GM18520 (cell line): ENCODE measurements around the gene PLOD1.

ENCODE experiments used
- ATAC-seq: cut with Tn5 transposase; IDR thresholded peaks from one replicate; pipeline ENCODE4 v1.9.1; 2021; ENCODE audit not compliant: unreplicated experiment

PLOD1 gene

DNA sequence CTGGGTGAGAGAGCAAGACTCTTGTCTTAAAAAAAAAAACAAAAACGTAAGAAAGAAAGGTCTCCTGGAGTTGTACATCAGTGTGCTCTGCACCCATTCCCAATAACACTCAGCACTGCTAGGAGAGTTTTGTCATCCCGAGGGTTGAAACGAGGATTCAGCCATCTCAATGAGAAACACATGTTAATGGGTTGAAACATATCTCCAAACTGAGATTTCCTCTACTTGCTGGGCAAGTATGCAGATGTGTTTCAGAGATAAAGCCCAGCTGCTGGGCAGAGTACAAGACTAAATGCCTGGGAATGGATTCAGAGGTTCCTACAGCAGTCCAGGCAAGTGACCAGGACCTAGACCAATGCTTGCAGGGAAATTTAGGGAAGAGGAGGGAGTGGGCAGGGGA, 43.1 kb downstream of the PLOD1 start:
- no peak for ATAC-seq

DNA sequence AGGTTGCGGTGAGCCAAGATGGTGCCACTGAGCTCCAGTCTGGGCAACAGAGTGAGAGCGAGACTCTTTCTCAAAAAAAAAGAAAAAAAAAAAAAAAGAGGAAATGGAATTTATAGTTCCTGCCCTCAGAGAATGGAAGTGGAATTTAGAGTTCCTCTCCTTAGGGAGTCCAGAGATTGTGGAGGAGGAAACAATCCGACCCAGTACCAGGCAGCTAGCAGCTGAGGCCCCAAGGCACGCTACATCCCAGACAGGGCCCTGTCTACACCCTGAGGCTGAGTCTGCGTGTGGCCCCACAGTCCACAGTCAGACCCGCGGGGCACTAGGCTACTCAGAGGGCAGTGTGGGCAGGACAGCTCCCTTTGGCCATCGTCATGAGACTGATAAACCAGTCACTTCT, 43.8 kb downstream of the PLOD1 start:
- no peak for ATAC-seq

DNA sequence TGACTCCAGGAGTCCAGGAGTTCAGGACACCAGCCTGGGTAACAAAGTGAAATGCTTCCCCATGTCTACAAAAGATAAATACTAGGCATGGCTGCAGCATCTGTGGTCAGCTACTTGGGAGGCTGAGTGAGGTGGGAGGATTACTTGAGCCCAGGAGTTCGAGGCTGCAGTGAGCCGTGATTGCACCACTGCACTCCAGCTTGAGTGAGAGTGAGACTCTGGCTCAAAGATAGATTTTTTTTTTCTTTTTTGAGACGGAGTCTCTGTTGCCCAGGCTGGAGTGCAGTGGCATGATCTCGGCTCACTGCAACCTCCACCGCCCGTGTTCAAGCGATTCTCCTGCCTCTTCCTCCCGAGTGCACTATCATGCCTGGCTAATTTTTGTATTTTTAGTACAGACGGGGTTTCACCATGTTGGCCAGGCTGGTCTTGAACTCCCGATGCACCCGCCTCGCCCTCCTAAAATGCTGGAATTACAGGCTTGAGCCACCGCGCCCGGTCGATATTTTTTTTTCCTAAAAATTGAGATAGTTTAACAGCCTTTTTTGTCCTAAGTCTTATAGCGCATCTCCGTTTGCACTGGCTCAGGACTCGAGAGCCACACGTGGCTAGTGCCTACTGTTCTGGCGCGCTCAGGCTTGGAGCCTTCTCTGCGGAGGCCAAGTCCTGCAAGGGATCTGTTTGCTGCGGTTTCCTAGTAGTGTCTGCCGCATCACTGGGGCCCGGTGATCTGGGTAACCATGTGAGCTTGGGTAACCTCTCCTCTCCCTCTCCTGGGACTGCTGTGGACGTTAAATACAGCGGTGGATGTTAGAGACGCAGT, 44.7 kb downstream of the PLOD1 start:
- ATAC-seq: no peak

DNA sequence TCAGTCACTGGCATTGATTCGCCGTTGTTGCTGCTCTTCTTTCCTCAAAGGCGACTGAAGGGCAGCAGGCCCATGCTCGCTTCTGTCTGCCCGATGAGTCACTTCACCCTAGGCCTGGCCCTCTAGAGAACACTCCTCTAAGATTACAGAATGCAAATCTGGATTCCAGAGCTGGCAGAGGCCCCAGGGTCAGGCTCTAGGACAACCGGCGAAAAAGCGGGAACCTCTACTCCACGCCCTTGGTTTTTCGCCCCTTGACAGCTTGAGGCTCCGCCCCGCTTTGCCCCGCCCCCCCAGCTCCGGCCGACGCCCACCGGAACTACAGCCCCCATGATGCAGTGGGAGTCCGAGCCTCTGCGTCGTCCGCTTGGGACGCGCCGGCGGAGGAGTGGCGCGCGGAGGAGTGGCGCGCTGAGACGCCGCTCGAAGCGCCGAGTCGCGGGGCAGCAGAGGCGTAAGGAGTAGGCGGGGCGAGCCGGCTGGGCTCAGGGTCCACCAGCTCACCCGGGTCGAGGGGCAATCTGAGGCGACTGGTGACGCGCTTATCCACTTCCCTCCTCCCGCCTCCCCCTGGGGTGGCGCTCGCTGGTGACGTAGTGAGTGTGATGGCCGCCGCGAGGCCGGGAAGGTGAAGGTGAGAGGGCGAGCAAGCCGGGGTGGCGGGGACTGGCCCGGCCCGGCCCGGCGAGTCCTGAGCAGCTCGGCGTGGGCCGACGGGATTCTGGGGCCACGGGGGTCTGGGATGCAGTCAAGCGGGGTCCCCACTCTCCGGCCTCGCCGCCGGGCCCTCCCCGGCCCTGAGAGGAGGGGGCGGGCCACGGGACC, 45.5 kb downstream of the PLOD1 start, which contains the start of gene MFN2:
MFN2 (plus strand) TSS at position 594 of the 825 bp plus-strand sequence. CDS start 8,725 bp downstream, outside the sequence.
- ATAC-seq: peak; percentile 89

DNA sequence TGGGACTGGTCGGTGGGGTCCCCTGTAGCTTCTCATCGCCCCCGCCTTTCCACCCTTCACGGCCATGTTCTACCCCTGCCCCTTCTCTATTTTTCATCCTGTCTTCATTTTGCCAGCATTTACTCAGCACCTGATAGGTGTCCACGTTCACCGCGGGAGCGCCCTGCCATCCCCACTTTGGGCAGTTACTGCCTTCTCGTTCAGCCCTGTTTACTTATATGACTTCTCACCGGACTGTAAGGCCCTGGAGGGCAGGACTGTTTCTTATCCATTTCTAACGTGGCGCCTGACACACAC, 46.1 kb downstream of the PLOD1 start:
- no peak for ATAC-seq

DNA sequence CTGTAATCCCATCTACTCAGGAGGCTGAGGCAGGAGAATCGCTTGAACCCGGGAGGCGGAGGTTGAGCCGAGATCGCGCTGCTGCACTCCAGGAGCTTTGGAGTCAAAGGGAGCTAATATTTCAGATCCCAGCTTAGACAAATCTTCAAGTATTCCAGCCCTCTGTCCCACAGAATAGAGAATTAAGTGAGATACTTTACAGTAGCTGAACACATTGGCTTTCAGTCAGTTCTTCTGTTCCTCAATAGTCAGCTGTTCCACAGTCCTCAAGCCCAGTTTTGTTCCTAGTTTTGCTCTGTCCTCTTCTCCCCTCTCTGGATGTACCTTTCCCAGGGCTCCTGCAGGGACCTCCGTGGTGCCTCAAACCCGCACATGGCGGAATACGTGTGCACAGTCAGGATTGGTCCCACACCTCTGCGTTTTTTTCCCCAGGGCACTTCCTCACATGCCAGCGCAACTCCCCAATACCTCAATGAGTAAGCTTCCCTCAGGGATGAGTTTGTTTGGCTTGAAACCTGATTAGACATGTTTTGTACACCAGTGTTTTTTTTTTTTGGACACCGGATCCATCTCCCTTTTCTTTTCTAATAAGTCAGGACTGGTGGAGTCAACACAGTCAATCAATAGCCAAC, 47.0 kb downstream of the PLOD1 start:
- ATAC-seq: no peak

DNA sequence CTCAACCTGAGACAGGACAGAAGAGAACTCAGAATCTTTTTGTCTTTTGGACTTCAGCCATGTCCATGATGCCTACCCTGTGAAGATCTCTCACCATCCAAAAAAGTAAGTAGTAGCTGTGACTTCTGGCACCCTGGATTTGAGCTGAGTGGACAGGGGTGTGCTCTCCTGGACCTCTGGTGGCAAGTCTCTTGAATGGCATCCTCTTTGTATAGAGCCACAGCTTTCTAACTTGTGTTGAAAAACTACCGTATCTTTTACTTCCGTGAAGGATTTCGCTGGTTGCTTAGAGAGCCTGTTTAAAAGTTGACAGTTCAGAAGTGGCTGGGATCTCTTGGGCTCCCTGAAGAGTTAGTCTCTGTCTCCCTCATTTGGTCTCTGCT, 47.5 kb downstream of the PLOD1 start:
- no peak for ATAC-seq

DNA sequence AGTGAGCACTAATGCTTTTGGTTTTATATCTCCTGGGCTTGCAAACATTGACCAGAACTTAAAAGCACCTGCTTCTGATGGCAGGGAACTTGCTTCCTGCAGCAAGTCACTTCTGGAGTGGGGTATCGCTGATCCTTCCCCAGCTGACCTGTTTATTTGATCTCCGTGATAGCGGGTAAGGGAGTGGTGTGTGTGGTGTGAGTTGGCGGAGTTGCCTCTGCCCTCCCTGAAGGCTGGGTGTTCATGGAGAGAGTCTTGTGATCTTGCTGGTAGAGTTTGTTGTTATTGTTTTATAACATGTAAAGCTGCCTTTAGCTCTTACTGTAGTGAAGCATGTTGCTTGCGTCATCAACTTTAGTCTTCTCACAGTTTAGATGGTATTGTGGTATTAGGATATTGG, 49.6 kb downstream of the PLOD1 start:
- ATAC-seq: no peak

DNA sequence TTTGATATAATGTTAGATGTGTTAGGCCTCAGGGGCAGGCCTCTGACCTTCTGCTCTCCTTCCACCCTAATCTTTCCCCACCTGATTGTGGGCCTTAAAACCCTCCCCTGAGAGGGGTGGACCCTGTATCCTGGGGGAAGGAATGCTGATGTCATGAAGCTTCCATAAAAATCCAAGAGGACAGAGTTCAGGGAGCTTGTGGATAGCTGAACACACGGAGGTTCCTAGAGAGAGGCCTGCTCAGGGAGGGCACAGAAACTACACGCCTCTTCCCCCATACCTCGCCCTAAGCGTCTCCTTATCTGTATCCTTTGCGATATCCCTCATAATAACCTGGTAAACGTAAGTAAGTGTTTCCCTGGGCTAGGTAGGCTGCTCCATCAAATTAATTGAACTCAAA, 50.1 kb downstream of the PLOD1 start:
- ATAC-seq: no peak

DNA sequence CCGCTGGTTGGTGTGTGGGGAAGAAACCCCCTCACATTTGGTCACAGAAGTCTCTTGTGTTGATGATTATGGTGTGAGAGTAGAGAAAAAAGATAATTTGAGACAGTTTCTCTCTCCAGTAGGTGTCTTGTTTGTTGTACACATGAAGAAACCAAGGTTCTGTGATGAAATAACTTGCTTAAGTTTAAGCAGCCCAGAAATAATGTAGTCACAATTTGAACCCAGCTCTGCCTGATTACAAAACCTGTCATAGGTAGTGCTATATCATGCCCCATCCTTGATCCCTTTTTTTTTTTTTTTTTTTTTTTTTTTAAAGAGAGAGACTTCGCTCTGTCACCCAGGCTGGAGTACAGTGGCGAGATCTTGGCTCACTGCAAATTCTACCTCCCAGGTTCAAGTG, 50.7 kb downstream of the PLOD1 start:
- no peak for ATAC-seq

DNA sequence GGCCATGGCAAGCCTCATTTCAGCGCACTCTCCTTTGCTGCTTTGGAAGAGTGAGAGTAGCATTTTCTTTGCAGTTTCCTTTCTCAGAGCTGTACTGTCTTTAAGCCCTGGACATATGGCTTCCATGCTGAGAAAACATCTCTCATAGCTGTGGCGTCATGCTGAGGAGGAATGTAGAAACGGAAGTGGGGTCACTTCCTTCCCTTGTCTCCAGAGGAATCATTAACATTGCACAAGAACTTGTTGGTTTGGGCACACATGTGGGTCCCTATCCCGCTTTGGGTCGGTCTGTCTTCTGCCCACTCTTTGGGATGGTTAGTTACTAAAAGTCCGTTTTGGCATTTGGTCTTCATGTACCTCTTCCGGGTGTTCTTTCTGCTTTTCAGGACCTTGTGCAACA, 51.3 kb downstream of the PLOD1 start:
- no peak for ATAC-seq

DNA sequence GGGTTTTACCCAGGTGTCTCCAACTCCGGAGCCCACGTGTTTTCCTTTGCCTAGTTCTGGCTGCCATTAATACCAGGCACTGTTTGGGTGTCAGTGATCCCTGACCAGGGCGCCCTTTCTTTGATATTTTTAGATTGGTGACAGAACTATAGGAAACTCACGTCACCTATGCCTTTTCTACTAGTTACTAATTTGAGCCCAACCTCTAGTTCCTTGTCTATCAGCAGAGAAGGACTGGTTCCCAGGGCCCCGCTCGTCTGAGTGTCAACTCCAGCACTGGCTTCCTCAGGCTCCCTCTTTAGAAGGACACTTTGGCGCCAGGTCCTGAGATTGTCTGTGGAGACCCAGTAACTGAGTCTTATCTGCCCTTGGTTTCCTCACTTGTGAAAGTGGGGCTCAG, 55.2 kb downstream of the PLOD1 start:
- ATAC-seq: no peak

DNA sequence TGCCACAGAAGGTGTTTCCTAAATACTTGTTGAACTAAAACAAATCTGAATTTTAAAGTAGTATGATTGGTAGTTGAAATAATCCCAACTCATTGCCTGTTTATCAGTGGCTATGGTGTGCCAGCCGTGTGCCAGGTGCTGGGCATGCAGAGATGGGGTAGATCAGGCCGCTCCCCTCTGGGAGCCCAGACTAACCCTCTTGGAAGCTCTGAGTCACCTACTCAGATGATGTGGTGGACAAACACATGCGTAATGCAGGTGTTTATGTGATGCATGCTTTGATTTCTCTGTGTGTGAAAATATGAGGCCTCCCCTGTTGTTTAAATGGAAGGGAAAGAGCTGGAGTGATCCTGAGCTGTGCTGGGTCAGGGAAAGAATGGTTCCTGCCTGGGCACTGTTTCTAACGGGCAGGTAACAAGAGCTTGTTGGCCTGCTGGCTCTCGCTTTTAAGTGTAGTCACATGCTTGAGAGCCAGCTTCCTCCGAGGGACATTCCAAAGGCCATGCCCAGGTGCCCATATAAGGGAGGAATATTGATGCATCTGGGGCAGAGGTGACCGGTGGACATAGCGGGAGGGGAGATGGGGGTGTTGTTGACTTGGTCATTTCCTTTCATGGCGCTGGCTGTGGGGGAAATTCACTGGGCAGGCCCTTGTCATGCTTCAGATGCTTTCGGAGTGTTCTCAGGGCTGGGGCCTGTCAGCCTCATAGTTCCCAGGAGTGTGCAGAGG, 56.0 kb downstream of the PLOD1 start:
- no peak for ATAC-seq

DNA sequence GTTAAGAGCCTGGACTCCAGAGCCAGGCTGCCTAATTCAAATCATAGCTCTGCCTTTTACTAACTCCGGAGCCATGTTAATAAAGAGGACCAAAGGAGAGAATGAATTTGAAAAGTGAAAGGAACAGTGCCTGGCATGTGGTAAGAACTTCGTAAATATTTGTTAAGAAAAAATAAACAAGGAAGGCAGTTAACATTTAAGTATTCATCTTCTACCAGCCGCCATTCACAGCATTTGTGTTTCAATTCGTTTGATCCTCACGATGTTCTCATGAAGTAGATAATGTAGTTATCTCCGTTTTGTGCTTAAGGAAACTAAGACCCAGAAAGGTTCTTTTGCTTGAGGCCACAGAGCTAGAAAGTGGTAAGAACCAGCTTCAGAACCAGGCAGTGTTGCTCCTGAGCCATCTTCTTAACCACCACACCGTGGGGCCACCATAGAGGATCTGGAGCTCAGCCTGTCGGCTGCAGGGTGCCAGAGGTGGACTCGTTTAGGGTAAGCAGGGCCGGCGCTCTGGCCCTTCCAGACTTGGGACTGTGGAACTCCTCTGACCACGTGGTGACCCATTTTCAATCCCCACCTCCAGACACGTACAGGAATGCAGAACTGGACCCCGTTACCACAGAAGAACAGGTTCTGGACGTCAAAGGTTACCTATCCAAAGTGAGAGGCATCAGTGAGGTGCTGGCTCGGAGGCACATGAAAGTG, 57.6 kb downstream of the PLOD1 start:
- no peak for ATAC-seq

DNA sequence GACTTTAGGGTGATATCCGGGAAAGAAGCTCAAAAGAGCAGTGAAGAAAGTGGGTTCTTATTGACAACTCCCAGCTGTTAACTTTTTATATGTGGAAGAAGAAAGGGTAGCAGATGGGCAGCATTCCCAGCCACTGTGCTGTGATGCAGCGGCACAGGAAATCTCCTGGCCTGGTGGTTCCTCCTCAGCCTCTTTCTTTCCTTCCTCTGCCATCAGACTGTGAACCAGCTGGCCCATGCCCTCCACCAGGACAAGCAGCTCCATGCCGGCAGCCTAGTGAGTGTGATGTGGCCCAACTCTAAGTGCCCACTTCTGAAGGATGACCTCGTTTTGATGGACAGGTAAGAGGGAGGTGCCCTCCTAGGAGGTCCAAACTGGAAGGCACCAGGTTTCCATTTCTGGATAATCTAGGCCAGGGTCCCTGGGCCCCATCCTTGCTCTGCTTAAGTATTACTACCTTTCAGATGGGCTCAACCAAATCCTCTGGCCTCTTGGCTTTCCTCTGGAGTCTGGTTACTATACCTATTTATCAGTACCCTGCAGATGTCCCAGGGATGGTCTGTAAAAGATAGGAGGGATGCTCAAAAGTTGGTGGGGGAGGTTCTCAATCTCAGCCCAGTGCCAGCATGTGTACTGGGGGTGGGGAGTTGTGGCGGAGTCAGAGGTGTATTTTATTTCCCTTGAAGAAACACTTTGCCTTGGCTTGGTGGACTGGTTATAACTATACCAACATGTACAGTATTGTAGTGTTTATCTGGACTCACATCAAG, 62.7 kb downstream of the PLOD1 start:
- ATAC-seq: no peak

DNA sequence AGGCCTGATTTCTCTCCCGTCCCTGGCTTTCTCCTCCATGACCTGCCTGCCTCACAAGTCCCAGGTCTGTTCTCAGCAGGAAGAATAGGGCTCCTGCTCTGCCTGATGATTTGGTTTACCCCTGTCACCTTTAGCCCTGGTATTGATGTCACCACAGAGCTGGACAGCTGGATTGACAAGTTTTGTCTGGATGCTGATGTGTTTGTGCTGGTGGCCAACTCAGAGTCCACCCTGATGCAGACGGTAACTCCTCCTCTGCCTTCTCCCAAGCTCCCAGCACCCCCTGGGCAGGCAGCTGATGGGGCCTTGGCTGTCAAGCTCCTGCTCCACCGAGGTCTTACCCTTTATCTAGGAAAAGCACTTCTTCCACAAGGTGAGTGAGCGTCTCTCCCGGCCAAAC, 64.1 kb downstream of the PLOD1 start:
- no peak for ATAC-seq

DNA sequence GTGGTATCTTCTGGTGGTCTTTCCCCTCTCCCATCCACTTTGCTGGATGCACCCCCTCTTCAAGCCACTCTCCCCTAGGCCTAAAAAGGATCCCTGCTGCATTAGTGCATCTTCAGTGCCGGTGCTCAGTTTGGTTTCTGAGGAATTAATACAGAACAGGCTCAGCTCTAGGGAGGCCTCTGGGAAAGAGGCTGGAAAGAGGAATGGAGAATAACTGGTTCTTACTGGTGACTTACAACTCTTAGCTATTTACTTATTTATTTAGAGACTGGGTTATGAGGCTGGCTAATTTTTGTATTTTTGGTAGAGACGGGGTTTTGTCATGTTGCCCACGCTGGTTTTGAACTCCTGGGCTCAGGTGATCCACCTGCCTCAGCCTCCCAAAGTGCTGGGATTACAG, 64.7 kb downstream of the PLOD1 start:
- ATAC-seq: no peak

DNA sequence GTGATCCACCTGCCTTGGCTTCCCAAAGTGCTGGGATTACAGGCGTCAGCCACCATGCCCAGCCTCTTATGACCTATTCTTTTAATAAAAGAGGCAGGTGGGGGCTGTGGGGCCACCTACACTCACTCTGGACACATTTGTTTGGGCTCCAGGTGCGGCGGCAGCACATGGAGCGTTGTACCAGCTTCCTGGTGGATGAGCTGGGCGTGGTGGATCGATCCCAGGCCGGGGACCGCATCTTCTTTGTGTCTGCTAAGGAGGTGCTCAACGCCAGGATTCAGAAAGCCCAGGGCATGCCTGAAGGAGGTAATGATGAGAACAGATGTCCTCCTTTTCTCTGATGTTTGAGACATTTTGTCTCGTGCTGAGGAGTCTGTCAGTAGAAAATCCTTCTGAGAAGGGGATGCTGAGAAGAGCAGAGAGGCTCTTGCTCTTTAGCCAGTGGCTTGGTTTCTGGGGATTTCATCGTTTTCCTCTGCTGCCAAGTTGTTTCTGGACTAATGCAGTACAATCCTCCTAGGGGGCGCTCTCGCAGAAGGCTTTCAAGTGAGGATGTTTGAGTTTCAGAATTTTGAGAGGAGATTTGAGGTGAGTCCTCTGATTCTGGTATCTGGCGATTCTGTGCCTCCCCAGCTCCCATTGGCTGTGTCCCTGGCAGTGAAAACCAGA, 66.9 kb downstream of the PLOD1 start:
- ATAC-seq: no peak

DNA sequence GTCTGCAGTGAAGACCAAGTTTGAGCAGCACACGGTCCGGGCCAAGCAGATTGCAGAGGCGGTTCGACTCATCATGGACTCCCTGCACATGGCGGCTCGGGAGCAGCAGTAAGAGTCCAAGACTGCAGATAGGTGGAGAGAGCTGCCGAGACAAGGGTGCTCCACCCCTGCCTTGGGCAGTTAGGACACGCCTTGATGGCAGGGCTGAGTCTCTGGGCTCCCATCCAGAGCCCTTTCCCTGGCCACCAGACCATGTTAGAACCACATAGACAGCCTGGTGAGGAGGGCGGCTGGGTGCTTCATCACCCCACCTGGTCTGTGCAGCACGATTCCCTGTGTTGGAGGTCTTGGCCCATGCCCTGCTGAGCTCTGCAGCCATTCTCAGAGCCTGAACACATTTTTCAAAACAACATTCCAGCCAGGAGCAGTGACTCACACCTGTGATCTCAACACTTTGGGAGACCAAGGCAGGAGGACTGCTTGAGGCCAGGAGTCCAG, 67.5 kb downstream of the PLOD1 start:
- ATAC-seq: no peak
